ENCODE measurements around the gene DYNLT1.
"Not testable (repeated sequence)": the region's sequence is repeated elsewhere in the genome, so short reads cannot be mapped to it uniquely, and the experiment has no call there.

Gene DYNLT1

GRCh38 chr6:158663625-158664165 lies 19.2 kb upstream of the DYNLT1 start:
- DNase-seq (ENCODE audit: low spot score) = no peak

GRCh38 chr6:158662954-158663624 lies 18.5 kb upstream of the DYNLT1 start:
- DNase-seq (ENCODE audit: low spot score) = no peak

- DNase-seq (ENCODE audit: low spot score) = no peak
Measured at GRCh38 chr6:158662607-158662953, 18.0 kb upstream of the DYNLT1 start.

GRCh38 chr6:158661156-158661685 lies 16.7 kb upstream of the DYNLT1 start:
- DNase-seq (ENCODE audit: low spot score) = no peak

- DNase-seq (ENCODE audit: low spot score) = no peak
Measured at GRCh38 chr6:158660333-158660754, 15.8 kb upstream of the DYNLT1 start.

GRCh38 chr6:158656986-158657385 lies 12.4 kb upstream of the DYNLT1 start:
- not testable (repeated sequence) for DNase-seq (ENCODE audit: low spot score)

GRCh38 chr6:158655569-158656450 lies 11.3 kb upstream of the DYNLT1 start:
- no peak for DNase-seq (ENCODE audit: low spot score)

- peak; percentile 65 for DNase-seq (ENCODE audit: low spot score)
Measured at GRCh38 chr6:158654960-158655489, 10.5 kb upstream of the DYNLT1 start.

- peak; percentile 90 for DNase-seq (ENCODE audit: low spot score)
Measured at GRCh38 chr6:158654498-158654897, 10.0 kb upstream of the DYNLT1 start.

- DNase-seq (ENCODE audit: low spot score) = peak; percentile 44
Measured at GRCh38 chr6:158653577-158654354, 9.2 kb upstream of the DYNLT1 start.

GRCh38 chr6:158651981-158652737 lies 7.6 kb upstream of the DYNLT1 start:
- not testable (repeated sequence) for DNase-seq (ENCODE audit: low spot score)

- peak; percentile 79 for DNase-seq (ENCODE audit: low spot score)
Measured at GRCh38 chr6:158649289-158650143, 5.0 kb upstream of the DYNLT1 start, which contains the start of gene SYTL3. Gene SYTL3, plus strand, starts transcription at chr6:158650054. Its CDS starts 13,215 bp downstream, at chr6:158663269.

- no peak for DNase-seq (ENCODE audit: low spot score)
Measured at GRCh38 chr6:158648682-158649131, 4.2 kb upstream of the DYNLT1 start.

- DNase-seq (ENCODE audit: low spot score) = no peak
Measured at GRCh38 chr6:158647501-158647900, 3.0 kb upstream of the DYNLT1 start.

- DNase-seq (ENCODE audit: low spot score) = no peak
Measured at GRCh38 chr6:158646023-158646910, 1.7 kb upstream of the DYNLT1 start.

GRCh38 chr6:158645064-158646022 lies 800 bp upstream of the DYNLT1 start:
- DNase-seq (ENCODE audit: low spot score) = no peak

GRCh38 chr6:158643836-158644230 lies 710 bp downstream of the DYNLT1 start:
- peak; percentile 14 for DNase-seq (ENCODE audit: low spot score)

Measured in pons (tissue), 1 donor.